ENCODE measurements around the gene COL4A3. TPM values are rescaled to one million over a fixed set of nuclear protein-coding genes. Genes with fewer than 3 reads are reported as not detected.

Gene COL4A3
- total and polyA plus RNA-seq, 2 donors (not counting 3 experiments of a cell fraction or from before 2014, with no cell fraction given) = not detected

- H3K36me3 ChIP-seq (ENCODE audit: control insufficient read depth in 2 of 2, extremely low read depth in 1 of 2, insufficient read depth in 2 of 2, low read length in 2 of 2) = no peaks in the 10 kb centered on the region
- BruUV-seq (replicated peaks) = no TSS peak
- ChIA-PET POLR2A (interaction anchor here (0.7 kb wide), 1 partner anchor 108 kb away, joined by 3 read pairs; no protein-coding TSS in a partner anchor), CTCF (interaction anchor here (0.6 to 1.5 kb wide), 4 partner anchors 9 to 124 kb away, joined by 3 to 4 read pairs (median 3); no protein-coding TSS in a partner anchor)
- no peak for FAIRE-seq
- H3K27me3 ChIP-seq (ENCODE audit: control insufficient read depth in 2 of 2, insufficient read depth in 2 of 2, low read length in 2 of 2) = no peaks in the 10 kb centered on the region
- no peaks in the 10 kb centered on the region for H4K20me1 ChIP-seq (replicated peaks; ENCODE audit: control insufficient read depth, extremely low read depth, insufficient read depth, low read length)
- H3K9me1 ChIP-seq (replicated peaks; ENCODE audit: control insufficient read depth, extremely low read depth, insufficient read depth, low read length) = no peaks in the 10 kb centered on the region
- H3K4me2 ChIP-seq (ENCODE audit: insufficient read depth, low read length) = no peak overlapping the region
- DNase-seq (ENCODE audit: low read depth, low spot score) = no peak
- H2AFZ ChIP-seq (ENCODE audit: low read depth, low read length) = no peak overlapping the region
- dilution Hi-C loops (cut with MboI; ENCODE audit: extremely low pct_ligation_motif_present, low sequenced_read_pairs) = no loop called here
- no peaks in the 10 kb centered on the region for H3K4me1 ChIP-seq (ENCODE audit: control insufficient read depth, extremely low read depth, insufficient read depth, low read length)
- TF ChIP-seq JUN (IDR thresholded peaks at IDR 0.05; ENCODE audit: borderline replicate concordance, insufficient read depth, insufficient read length, low read depth) (no peak), MAX (IDR thresholded peaks at IDR 0.05; ENCODE audit: insufficient read depth, insufficient read length) (no peak), EZH2 (IDR thresholded peaks at IDR 0.05; ENCODE audit: borderline replicate concordance, low read depth, low read length, severe bottlenecking) (no peak), MYC (IDR thresholded peaks at IDR 0.05; ENCODE audit: low read depth, low read length) (no peak), FOS (IDR thresholded peaks at IDR 0.05; ENCODE audit: borderline replicate concordance, insufficient read depth, low read length) (no peak), POLR2A (IDR thresholded peaks at IDR 0.05; ENCODE audit: low read depth, low read length) (no peak), GATA2 (IDR thresholded peaks at IDR 0.05; ENCODE audit: insufficient read depth, insufficient read length, low read depth, low read length) (no peak), POLR2AphosphoS5 (IDR thresholded peaks at IDR 0.05; ENCODE audit: insufficient read depth, low read depth, low read length) (no peak), CTCF (IDR thresholded peaks at IDR 0.05; ENCODE audit: extremely low read depth in 1 of 2, insufficient read depth in 1 of 2, low read depth in 1 of 2, low read length in 2 of 2) (no peak)
- H3K79me2 ChIP-seq (ENCODE audit: control insufficient read depth, insufficient read depth, low read length) = no peaks in the 10 kb centered on the region
- H3K27ac ChIP-seq (ENCODE audit: insufficient read depth, low read depth, low read length) = no peak overlapping the region
- no peaks in the 10 kb centered on the region for H3K9me3 ChIP-seq (replicated peaks; ENCODE audit: control insufficient read depth, insufficient read depth, low read length)
- no peak overlapping the region for H3K9ac ChIP-seq (replicated peaks; ENCODE audit: extremely low read depth, insufficient read depth, low read length)
- no peak overlapping the region for H3K4me3 ChIP-seq (replicated peaks in 1 of 3; ENCODE audit: insufficient read depth in 1 of 3, low read depth in 1 of 3, low read length in 3 of 3)
- intact Hi-C loops (cut with micrococcal nuclease) = no loop called here
These were observed 137.1 kb downstream of the COL4A3 start for GRCh38 chr2:227301523-227301922.
